Astrocyte (in vitro differentiated cells and primary cell): ENCODE data around the gene MAML2.

ENCODE experiments used
- EZH2 ChIP-seq: IDR thresholded peaks from 2 replicates; pipeline ENCODE4 v1.6.1; 2012; ENCODE audit warnings: mild to moderate bottlenecking, low read length, inconsistent platforms; ENCODE audit not compliant: insufficient read depth
- TF ChIP-seq, protein P1 (sequence below): IDR thresholded peaks from 2 replicates; pipeline ENCODE4 v1.5.1; 2011; ENCODE audit warnings: low read depth, mild to moderate bottlenecking, inconsistent platforms, low read length, moderate library complexity; ENCODE audit not compliant: insufficient read depth

- TF ChIP-seq, protein P1, sequence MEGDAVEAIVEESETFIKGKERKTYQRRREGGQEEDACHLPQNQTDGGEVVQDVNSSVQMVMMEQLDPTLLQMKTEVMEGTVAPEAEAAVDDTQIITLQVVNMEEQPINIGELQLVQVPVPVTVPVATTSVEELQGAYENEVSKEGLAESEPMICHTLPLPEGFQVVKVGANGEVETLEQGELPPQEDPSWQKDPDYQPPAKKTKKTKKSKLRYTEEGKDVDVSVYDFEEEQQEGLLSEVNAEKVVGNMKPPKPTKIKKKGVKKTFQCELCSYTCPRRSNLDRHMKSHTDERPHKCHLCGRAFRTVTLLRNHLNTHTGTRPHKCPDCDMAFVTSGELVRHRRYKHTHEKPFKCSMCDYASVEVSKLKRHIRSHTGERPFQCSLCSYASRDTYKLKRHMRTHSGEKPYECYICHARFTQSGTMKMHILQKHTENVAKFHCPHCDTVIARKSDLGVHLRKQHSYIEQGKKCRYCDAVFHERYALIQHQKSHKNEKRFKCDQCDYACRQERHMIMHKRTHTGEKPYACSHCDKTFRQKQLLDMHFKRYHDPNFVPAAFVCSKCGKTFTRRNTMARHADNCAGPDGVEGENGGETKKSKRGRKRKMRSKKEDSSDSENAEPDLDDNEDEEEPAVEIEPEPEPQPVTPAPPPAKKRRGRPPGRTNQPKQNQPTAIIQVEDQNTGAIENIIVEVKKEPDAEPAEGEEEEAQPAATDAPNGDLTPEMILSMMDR: no peak
- no peak for TF ChIP-seq EZH2
These were observed 99.9 kb downstream of the MAML2 start for GRCh38 chr11:96242971-96243647.
